GM12874 (cell line): ENCODE results near the gene NKIRAS1.

ENCODE experiments used
- CTCF ChIP-seq: IDR thresholded peaks from 2 replicates; pipeline ENCODE4 v1.5.1; 2011; ENCODE audit warnings: low read depth, mild to moderate bottlenecking, control low read depth, low read length, moderate library complexity; ENCODE audit not compliant: insufficient read depth

Gene NKIRAS1

GRCh38 chr3:23945913-23946687 lies 29.3 kb upstream of the NKIRAS1 start:
- TF ChIP-seq CTCF, result no peak

DNA sequence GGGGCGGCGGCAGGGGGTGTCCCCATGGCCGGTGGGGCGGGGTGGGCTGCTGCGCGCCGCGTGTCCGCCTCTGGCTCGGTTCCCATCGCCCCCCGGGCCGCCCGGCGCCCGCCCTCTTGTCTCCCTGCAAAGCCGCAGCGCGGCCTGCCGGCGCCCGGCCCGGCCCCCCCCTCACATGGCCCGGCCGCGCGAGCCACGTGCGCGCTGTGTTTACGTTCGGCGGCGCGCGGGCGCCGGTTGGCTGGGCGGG lies 28.8 kb upstream of the NKIRAS1 start:
- no peak for TF ChIP-seq CTCF

- no peak for TF ChIP-seq CTCF
Observed at GRCh38 chr3:23944861-23945662, 28.3 kb upstream of the NKIRAS1 start, which contains the start of gene NR1D2. Gene NR1D2, plus strand, starts transcription at chr3:23945286. Its CDS starts 293 bp downstream, at chr3:23945579.

DNA sequence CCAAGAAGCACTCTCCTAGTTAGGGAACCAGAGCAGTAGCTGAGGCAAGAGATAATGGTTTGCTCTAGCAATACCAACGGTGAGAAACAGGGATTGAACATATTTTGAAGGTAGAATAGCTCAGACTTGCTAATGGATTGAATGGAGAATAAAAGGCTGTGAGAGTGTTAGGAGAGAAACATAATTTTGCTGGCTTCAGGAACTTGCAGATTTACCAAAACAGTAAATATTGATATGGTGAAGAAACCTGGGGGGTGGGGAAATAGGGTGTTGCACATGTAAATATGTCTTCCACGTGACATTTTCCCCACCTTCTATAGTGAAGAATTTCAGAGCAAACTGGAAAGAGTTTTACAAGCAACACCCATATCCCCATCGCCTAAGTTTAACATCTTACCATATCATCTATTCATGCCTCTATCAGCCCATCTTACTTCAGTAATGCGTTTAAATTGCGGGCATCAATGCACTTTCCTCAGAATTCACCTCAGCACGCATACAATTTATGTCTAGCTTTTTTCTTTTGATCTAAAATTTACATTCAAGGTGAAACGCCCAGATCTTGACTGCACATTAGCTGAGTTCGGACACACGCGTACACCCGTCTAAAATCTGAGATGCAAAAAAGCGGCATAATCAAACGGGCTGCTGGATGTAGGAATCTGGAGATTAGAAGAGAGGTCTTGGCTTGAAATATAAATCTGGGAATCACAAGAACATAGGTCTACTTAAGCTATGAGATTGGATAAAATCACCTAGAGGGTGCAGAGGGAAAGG lies 27.4 kb upstream of the NKIRAS1 start:
- TF ChIP-seq CTCF, result no peak

- TF ChIP-seq CTCF, result no peak
Observed at GRCh38 chr3:23942546-23942945, 25.8 kb upstream of the NKIRAS1 start.

DNA sequence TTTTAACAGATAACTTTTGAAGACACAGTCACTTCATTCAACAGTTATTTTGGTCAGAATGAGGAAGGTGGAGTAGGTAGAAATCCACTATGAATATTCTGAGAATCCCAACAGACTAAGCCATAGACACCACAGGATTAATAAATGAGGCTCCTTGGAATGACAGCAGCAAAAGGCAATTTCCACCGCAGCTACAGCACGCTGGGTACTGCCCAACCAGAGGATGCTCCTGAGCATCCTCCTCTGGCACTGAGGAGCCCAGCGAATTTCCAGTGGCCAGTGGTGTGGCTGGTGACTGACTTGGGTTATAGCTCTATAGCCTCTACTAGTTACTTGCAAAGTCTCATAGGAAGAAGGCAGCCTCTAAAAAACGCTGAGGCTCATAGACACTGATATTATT lies 24.6 kb upstream of the NKIRAS1 start:
- no peak for TF ChIP-seq CTCF

DNA sequence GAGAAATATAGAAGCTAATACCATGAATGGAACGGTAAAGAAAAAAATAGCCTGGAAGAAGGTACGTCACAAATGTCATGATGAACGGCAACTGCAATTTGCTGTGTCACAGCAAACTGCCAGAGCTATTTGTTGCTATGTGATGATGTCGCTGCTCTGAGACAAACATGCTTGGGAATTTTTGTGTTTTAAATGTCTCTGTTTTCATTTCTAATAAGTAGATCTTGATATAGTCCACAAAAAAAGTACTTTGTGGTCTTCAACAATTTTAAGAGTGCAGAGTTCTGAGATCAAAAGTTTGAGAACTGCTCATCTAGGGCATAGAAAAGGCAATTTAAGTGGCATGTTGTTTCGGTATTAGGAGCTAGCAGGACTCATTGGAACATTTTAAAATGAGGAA lies 24.0 kb upstream of the NKIRAS1 start:
- TF ChIP-seq CTCF, result no peak
